Nucleus accumbens (tissue), 56 donors: Measurements from ENCODE around the gene CLHC1.
"Not testable (repeated sequence)": the region's sequence is repeated elsewhere in the genome, so short reads cannot be mapped to it uniquely, and the experiment has no call there.

Experiments used
- DNase-seq, 56 donors: peaks; one replicate each; lab custom pipeline; 2025; lab: John Stamatoyannopoulos, UW

CLHC1 gene

DNA sequence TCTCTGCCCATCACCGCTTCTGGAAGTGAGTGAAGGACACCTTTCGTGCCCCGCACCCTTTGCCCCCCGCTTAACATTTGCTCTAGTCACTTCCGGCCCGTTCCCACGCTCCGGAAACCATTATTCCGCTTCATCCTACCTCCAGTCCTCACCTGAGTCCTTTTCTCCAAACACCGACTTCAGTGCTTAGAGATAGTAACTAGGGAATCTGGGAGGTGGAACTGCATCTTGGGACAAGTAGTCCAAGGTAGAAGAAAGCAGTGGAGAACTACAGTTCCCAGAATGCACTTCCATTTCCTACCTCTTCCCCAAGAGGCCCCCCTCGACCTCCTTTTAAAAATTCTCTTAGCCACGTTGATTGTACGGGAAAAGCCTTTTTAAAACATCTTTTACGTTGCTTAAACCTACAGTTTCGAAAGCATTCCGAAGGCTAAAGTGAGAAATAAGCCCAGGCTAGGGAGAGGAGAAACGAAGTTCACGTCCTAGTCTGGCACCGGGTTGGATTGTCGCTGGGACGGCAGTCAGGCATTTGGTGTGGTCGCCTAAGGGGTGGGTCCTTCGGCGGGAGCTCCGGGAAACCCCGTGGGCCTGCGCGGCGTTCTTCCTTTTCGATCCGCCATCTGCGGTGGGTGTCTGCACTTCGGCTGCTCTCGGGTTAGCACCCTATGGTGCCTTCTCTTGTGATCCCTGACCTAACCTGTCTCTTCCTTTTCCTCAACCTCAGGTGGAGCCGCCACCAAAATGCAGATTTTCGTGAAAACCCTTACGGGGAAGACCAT, at the start of gene CLHC1, which contains the start of gene RPS27A:
Gene CLHC1, minus strand, starts transcription at position 210 of the 779 bp plus-strand sequence. CDS start 9,882 bp downstream, outside the sequence.
Gene RPS27A, plus strand, starts transcription at position 605 of the 779 bp plus-strand sequence. Its CDS starts 137 bp downstream, at position 742.
- DNase-seq, result peak in 55 of 56 donors; percentile 38 to 93 (median 85)

DNA sequence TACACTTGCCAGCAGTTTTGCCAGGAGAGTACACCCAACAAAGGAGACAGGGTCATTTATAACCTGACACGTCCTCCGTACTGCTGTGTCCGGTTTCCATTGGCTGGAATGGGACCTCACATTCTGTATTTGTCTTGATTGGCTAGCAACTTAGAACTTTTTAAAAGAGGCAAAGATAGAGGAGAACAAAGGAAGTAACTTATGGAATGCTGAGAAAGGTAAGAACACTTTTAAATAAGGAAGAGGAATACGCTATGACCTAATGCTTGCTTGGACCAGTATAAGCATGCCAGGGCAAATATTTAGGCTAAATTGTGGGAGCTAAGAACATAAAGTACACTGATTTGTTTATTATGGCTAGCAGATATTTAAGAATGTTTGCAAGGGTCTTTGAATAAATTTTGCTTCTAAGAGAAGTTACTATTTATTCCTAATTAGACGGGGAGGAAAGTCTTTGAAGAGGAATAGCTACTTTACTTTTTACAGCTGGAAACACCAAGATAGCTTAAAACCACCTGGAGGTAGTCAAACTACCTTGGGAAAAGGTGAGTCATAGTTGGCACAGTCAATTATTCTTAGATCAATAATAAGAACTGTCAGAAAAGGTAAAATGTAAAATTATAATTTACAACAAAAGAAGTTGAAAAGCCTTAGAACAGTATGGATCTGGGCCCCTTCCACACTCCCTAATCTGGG, 48.9 kb upstream of the CLHC1 start:
- not testable (repeated sequence) for DNase-seq

DNA sequence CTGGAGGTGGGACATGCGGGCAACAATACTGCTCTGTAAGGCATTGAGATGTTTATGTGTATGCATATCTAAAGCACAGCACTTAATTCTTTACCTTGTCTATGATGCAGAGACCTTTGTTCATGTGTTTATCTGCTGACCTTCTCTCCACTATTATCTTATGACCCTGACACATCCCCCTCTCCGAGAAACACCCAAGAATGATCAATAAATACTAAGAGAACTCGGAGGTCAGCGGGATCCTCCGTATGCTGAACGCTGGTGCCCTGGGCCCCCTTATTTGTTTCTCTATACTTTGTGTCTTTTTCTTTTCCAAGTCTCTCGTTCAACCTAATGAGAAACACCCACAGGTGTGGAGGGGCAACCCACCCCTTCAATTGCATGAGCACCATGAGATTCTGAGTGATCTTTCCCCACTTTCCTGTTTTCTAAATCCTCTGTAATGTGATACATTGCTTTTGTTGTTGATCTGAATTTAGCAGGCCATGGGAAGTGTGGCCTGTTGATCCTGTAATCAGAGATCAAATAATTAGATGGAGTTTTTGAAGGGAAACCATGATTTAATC, 47.8 kb upstream of the CLHC1 start:
- DNase-seq, result not testable (repeated sequence)

DNA sequence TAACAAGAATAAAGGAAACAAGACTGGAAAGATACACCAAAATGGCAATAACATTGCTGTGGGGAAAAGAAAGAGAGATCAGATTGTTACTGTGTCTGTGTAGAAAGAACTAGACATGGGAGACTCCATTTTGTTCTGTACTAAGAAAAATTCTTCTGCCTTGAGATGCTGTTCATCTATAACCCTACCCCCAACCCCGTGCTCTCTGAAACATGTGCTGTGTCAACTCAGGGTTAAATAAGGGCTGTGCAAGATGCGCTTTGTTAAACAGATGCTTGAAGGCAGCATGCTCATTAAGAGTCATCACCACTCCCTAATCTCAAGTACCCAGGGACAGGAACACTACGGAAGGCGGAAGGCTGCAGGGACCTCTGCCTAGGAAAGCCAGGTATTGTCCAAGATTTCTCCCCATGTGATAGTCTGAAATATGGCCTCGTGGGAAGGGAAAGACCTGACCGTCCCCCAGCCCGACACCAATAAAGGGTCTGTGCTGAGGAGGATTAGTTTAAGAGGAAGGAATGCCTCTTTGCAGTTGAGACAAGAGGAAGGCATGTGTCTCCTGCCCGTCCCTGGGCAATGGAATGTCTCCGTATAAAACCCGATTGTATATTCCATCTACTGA, 47.2 kb upstream of the CLHC1 start:
- peak in 1 of 56 donors; percentile 5 for DNase-seq

DNA sequence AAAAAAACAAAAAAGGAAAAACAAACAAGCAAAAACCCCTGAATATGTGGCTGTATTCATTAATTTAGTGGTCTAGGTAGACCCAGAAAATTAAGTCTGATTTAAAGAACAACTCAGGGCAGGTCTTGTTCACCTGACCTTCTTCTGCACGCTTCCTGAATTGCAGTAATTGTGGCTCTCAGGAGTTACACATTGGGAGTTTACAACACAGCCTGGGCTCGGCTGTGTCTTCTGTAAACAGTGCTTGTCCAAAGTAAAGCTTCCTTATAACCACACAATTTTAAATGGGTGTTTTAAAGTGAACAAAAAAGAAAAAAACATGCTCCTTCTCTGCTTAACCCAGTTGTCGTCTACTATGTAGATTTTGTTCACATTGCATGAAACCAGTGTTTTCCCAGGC, 45.2 kb upstream of the CLHC1 start:
- no peak for DNase-seq

DNA sequence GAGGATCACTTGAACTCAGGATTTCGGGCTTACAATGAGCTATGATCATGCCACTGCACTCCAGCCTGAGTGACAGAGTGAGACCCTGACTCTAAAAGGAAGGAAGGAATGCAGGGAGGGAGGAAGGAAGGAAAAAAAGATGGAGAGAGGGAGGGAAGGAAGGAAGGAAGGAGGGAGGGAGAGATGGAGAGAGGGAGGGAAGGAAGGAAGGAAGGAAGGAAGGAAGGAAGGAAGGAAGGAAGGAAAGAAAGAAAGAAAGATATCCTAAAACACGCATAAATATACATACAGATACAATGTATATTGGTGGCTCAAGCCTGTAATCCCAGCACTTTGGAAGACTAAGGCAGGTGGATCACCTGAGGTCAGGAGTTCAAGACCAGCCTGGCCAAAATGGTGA, 42.3 kb upstream of the CLHC1 start:
- DNase-seq, result not testable (repeated sequence)

DNA sequence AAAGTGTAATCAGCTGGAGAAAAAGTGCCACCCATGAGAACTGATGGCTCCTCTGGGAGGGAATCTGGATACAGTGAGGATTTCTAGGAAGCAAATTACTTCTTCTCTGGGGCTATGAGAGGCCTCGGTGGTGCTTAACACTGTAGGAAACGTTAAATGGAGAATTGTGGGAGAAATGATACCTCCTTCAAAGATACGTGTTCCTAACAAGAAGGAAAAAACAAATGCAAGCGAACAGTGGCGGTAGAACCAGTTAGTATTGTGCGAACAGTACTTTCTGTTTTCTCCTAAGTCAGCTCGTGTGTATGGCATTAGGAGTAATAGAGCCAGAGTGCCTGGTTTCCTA, 37.5 kb upstream of the CLHC1 start:
- DNase-seq, result no peak

DNA sequence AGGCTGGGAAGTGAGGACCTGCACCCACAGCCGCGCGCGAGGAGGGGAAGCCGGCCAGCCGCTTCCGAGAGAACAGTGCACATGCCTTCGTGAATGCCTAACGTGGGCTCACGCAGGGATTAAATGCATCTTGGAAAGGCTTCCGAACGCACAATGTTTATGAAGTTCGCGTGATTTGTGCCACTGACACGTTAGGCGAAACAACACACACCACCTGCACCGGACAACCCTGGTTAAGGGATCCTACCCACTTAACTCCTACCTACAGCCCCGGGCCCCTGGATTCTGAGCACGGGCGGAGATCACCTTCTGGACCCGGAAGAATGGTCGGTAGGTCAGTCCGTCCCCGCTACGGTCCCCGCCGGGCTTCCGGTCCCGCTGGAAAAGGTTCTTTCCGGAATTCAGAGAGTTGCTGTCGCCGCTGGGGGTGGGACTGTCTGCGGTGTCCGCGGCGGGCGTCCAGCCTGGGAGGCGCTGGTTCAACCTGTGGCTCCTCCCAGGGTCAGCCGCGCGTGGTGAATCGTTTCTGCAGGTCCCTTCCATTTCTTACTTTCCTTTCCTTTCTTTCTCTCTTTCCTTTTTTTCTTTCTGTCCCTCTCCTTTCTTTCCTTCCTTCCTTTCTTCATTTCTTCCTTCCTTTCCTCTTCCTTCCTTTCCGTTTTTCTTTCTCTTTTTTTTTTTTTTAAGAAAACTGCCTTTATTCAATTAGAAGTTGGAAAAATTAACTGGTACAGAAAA, 37.0 kb upstream of the CLHC1 start, which contains the start of gene MTIF2:
Gene MTIF2, minus strand, starts transcription at position 325 of the 738 bp plus-strand sequence. CDS start 5,373 bp downstream, outside the sequence.
- peak; percentile 38 to 95 (median 86) for DNase-seq

DNA sequence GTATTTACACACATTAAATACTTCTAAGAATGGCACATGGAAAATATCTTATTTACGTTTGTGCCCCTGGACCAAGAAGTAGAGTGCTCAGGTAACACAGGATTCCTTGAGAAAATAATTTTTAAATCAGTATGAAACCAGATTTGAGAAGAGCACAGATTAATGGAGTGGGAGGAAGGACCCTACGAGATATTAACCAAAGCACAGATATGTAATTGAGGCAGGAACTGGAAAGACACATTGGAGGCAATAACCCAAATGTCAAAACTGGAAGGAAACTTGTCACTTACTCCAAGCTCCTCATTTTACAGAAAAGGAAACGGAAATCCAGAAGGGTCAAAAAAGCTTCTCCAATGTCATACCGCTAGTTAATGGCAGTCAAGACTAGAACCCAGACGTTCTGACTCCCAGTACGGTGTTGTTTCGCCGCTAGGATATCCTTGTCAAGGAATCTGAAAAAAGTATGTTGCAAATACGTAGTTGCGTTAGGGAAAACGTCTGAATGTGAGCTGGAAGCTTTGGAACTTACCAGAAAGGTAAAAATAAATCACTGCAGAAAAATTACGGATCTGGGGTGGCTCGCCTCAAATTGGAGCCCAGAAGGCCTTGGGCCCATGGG, 36.3 kb upstream of the CLHC1 start:
- DNase-seq, result no peak

DNA sequence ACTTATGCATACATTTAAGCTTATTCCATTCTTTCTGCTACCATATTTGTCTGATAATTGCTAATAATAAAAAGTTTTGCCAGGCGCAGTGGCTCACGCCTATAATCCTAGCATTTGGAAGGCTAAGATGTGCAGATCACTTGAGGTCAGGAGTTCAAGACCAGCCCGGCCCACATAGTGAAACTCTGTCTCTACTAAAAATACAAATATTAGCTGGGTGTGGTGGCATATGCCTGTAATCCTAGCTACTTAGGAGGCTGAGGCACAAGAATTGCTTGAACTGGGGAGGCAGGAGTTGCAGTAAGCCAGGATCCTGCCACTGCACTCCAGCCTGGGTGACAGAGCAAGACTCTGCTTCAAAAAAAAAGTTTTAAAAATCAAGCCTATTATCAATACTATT, 27.5 kb upstream of the CLHC1 start:
- DNase-seq, result not testable (repeated sequence)

DNA sequence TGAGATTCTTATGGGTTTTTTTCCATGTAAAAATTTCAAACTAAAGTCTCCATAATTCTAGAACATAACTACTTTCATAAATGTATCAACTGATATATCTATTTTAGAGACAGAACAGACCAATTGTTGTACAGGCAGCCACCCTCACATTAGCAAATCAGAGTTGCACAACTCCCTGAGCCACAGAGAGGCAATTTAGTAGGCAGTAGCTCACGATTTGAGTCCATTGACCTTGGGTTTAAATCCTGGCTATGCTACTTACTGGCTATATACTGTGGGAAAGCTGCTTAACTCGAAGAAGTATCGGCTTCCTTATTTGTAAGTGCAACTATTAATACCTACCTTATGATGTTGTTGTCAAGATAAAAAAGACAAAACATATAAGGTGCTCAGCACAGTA, 20.7 kb upstream of the CLHC1 start:
- DNase-seq, result no peak

DNA sequence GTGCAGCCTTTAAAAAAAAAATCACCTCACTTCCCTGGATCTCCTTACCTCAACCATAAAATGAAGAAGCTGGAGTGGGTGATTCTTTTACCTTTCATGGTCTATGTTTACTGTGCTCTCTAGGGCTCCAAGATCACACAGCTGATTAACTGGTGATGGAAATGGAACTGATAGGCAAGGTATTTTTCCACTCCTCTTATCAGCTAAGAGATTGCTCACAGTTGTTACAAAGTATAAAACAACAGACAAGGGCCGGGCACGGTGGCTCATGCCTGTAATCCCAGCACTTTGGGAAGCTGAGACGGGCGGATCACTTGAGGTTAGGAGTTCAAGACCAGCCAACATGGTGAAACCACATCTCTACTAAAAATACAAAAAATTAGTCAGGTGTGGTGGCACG, 14.9 kb upstream of the CLHC1 start:
- DNase-seq, result no peak

DNA sequence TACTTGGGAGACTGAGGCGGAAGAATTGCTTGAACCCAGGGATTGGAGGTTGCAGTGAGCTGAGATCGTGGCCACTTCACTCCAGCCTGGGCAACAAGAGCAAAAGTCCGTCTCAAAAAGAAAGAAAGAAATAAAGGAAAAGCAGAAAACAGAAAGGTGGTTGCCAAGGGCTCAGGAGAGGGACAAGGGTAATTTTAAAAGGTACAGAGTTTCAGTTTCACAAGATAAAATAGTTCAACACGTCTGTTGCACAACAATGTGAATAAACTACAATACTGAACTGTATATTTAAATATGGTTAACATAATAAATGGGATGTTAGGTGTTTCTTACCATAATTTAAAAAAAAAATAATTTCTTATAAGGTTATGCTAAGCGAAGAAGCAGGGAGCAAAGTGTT, 13.3 kb upstream of the CLHC1 start:
- no peak for DNase-seq

DNA sequence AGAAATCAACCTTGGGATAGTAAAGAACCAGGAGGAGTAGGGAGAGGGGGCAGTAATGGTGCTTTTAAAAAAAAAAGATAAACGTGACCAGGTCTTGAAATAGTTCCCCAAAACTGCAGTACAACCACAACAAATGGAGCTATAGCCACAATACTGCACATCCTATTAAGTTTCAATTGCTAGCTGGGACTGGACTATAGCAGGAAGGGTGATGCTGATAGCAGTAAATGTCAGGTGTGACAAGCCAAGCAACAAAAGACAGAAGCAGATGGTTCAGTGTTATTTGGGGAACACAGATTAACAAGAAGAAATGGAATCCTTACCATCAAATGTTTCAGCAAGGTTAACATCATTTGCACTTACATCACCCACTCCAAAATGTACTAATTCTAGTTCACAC, 10.5 kb upstream of the CLHC1 start:
- no peak for DNase-seq

DNA sequence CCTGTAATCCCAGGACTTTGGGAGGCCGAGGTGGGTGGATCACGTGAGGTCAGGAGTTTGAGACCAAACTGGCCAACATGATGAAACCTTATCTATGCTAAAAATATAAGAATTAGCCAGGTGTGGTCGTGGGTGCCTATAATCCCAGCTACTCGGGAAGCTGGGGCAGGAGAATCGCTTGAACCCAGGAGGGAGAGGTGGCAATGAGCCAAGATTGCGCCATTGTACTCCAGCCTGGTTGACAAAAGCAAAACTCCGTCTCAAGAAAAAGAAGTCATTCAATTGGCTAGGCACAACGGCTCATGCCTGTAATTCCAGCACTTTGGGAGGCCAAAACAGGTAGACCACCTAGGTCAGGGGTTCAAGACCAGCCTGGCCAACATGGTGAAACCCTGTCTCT, 9.5 kb upstream of the CLHC1 start:
- DNase-seq, result not testable (repeated sequence)

DNA sequence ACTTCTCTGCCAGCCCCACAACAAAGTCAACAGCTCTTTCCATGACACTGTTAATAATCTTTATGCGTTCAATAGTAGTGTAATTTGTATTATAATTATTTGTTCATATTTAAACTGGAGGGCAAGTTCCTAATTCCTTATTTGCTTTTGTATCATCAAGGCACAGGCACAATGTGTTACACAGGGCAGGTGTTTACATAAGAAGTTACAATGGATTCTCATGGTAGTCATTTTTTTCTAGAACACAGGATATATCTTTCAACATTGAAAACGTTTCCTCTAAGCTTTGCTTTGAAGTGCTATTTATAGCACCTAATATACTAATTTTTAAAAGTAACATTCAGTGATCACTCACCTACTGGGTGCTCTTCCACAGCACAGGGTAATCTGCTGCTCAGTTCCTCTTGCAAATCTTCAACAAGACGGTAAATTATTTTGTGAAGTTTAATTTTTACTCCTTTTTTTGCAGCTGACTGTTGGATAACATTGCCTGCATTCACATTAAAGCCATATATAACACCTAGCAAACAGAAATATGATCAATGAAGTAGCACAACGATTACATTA, 7.6 kb upstream of the CLHC1 start:
- DNase-seq, result no peak

DNA sequence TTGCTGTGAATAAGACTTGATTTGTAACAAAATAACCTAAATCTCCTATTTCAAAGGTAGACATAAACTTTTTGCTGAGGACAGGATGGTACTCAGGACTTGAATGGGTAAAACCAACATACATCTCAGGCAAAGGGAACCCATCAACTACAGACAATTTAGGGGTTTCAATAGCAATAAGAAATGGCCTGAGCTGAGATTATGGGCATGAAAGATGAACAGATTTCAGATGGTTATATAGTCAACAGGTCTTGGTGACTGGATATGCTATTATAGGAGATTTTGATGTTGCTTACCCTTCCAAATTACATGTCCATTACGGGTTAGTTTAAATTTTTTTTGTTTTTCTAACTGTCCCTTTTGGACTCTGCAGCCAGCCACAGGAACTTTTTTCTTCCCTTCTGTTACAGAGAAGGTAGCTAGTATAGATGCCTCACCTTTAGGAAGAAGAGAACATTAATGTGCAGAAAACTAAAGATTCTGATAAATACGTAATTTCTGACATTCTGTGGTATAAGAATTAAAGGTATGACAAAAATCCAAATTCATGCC, 5.0 kb upstream of the CLHC1 start:
- no peak for DNase-seq

DNA sequence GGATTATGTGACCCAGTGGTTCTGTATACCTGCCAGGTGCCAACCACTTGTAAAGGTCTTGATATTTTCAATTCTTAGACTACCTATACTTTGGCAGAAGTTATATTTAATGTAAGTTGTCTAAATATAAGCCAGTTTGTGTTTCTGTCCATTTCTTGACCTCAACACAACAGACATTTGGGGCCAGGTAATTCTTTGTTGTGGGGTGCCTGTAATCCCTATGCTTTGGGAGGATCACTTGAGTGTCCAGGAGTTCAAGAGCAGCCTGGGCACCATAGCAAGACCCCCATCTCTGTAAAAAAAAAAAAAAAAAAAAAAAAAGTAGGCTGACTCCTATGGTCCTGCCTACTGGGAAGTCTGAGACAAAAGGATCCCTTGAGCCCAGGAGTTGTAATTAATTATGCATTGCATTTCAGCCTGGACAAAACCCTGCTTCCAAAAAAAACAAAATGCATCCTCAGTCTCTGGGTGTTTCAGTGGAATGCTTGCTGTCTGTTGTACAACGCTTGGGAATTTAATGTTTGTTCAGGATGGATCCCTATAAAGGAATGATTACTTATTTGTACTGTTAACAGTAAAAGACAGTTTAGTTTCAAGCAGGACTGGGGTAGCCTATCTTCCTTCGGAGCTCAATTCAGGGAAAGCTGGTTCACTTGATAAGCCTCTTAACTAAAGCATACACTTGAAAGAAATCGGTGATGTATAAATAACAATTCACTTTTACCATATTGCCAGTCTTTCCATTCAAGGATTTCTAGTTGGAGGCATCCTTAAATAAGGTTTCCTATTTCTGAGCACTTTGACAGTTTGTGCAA, 3.8 kb upstream of the CLHC1 start:
- DNase-seq, result no peak

DNA sequence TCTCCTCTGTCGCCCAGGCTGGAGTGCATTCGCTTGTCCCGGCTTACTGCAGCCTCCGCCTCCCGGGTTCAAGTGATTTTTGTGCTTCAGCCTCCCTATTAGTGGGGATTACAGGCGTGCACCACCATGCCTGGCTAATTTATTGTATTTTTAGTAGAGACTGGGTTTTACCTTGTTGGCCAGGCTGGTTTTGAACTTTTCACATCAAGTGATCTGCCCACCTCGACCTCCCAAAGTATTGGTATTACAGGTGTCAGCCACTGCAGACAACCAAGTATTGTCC, 1.5 kb upstream of the CLHC1 start:
- no peak for DNase-seq
